Measurements from ENCODE around the gene MS4A6E.
"Not testable (repeated sequence)": the region's sequence is repeated elsewhere in the genome, so short reads cannot be mapped to it uniquely, and the experiment has no call there.

The MS4A6E gene

DNA sequence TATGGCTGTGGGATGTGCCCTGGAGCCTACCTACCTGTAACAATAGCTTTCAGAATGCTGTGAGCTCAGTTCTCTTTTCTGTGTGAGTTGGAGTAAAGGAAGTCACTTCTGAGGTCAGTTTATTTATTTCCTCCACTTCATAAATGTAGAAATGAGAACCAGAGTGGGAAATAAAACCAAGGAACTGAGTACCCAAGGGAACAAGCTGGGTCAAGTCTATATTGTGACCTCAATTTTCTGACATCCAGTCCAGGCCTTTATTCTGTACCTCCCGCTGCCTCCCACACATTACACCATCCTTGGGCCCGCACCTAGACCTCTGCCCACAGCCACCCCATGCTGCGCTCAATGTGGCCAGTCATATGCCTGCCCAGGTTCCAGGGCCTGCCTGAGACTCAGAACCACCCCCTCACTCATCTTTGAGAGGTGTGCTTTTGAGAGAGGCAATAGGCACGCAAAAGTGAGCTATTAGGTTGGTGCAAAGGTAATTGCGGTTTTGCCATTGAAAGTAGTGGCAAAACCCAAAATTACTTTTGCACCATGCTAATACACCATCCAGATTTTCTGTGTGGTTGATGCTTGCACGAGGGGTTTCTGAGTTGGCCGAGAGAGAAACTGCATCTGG lies 9.8 kb downstream of the MS4A6E start:
- no peak for DNase-seq (ENCODE audit: low read depth in 2 of 2, low spot score in 1 of 2)

DNA sequence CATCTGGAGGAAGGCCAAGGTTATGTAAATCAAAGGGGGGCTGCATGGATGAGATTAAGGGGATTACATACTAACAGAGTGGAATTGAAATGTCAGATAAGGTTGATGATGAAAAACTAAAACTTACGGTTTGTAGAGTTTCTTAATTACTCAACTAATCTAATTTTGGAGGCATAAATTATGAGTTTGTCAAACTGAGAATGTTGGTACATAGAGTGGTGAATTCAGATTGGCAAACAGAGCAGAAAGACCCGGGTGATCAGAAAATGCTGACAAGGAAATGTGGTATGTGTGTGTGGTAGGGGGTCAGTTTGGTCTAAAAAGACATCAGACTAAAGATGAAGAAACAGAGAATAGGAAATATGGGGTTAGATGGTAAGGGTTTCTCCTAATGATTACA lies 11.0 kb downstream of the MS4A6E start:
- no peak for DNase-seq (ENCODE audit: low read depth in 2 of 2, low spot score in 1 of 2)

DNA sequence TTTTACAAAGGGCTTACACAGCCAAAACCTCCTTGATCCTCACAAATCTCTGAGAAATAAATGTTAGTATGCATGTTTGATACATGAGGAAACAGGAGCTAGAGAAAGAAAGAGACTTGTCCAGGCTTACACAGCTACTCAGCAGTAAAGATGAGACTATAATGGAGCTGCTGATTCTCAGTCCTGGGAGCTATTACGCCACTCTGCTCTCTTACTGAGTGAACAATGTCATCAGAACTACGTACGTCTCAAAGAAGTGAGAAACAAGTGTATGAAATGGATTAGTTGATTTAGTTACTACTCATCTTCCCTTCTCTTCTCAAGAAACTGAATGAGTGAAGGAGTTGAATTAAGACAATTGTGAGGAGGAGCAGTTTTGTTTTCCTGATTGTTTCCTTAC lies 12.3 kb downstream of the MS4A6E start:
- DNase-seq (ENCODE audit: low read depth in 2 of 2, low spot score in 1 of 2), result no peak

DNA sequence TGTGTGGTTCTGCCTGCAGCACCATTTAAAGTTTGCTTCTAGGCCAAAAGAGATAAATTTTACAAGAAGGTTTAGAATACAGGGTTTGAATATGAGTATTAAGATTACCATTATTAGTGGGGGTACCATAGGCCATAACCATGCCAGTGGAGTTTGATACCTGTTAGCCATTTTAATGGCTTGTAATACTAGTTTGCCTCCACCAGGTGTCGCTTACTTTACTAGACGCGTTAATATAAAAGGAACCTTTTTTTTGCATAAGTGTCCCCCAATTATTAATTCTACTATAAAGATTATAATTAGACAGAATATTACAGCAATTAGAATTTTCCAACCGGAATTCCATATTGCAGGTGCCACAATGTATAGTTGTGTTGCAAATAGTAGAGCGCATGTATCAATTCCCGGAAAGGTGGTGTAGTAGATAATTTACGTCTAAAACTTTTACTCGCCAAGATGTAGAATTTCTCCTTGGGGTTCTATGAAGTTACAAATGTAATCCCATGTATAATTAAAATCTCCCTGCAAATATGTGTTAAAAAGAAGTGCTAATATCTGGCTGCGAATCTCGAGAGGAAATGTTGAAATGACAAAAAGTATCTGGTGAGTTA lies 16.1 kb downstream of the MS4A6E start:
- DNase-seq (ENCODE audit: low read depth in 2 of 2, low spot score in 1 of 2), result no peak

DNA sequence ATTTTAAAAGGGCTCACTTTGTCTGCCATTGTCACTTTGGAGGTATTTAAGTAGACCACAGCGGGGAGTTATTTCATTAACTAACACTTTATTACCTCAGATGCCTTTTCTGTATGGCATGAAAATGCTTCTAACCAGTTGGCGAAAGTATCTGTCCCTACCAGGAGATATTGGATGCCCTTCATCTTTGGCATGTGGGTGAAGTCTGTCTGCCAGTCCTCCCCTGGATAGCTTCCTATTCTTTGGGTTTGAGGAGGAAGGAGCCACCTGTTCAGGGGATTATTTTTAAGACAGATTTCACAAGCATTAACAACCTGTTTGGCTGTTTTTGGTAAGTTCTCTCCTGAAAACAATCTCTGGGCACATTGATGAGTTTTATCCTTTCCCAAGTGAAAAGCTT lies 17.1 kb downstream of the MS4A6E start:
- DNase-seq (ENCODE audit: low read depth in 2 of 2, low spot score in 1 of 2), result no peak

DNA sequence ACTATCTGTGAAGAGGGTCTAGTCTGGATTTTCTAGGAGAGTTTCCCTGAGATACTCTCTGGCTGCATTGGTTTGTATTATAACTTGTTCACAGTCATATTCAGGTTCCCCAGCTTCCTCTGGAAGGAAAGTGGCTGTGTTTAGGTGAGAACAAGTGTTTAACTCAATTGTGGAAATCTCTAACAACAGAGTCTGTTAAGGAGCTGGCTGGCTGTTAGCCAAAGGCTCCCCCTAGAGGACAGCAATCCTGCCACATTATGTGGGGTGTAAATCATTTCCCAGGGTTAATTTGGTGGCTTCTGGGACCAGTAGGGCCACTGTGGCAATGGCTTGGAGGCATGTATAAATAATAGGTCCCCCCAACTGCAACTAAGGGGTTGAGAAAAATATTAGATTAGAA lies 18.4 kb downstream of the MS4A6E start:
- no peak for DNase-seq (ENCODE audit: low read depth in 2 of 2, low spot score in 1 of 2)

DNA sequence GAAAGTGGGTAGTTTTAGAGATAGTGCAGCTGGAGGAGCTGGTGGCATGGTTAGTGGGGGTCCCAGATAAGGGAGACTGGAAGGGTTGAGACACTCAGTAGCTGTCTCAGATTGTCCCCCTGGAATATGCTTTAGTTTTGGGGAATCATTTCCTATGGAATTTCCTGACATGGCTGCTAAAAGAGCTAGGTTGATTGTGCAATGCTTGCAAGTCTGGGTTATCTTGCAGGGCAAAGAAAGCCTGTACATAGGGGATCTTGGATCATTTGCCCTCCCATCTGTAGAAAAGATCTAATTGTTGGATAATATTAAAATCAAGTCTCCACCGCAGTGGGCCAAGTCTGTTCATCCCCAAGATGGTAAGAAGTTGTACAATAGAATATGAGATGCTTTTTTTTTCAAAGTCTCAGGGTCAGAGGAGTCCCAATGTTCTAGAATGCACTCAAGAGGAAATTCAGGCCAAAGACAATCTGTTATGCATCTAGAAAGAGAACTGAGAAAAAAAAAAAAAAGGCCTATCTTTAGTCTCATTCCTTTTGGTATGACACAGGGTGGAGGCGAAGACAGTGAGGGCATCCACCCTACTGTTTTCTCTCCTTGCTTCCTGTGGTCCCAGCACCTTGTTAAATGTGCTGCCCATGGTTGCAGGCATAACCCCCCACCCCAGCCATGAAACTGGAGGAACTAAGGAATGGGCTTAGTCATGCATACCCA lies 20.2 kb downstream of the MS4A6E start:
- no peak for DNase-seq (ENCODE audit: low read depth in 2 of 2, low spot score in 1 of 2)

DNA sequence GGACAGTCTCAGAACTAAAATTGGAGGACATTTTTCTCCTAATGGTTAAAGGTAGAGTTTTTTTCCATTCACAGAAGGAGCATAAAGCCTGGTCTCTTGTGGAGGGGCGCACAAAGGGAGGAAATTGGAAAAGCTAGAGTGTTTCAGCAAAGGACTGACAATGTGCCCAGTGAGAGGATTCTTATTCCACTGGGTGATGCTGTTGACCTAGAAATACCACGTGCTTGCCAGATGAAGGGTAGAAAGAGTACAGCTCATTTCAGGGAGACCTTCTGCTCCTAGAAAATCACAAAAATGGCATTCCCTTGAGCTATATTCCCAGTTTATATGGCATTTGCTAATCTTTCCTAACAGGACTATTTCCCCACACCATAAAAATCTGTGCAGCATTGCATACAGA lies 21.1 kb downstream of the MS4A6E start:
- no peak for DNase-seq (ENCODE audit: low read depth in 2 of 2, low spot score in 1 of 2)

DNA sequence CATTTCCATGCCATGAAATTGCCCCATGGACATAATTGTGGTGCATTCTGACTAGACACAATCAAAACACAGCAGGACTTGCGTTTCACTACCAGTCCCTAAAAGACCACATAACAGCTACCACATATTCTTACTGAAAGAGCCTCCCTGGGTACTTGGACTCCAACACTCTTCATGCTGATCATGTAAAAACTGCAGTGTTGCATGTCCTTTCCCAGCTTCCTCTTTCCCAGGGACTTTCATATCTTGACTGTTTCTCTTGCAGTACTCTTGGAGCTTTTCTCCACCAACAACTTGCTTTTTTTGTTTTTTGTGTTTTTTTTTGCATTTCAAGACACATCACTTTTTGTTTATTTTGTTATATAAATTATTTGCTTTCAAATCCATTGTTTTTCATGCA lies 22.9 kb downstream of the MS4A6E start:
- DNase-seq (ENCODE audit: low read depth in 2 of 2, low spot score in 1 of 2), result no peak

DNA sequence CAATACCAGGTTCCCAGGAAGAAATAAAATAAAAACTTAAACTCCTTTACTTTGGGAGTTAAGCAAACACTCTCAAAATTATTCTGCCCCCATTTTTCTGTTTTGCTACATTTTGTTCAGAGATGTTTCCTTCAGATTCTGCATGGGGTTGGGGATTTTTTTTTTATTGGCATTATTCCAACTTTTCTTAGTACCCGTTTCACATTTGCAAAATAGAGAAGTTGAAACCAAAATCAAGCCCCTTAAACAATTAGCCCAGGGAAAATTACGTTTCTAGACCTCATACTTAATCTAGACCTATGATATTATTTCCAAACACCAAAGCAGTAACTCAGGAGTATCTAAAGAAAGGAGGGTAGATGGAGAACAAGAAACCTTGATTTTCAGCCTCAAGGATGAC lies 30.7 kb downstream of the MS4A6E start:
- DNase-seq (ENCODE audit: low read depth in 2 of 2, low spot score in 1 of 2), result no peak

DNA sequence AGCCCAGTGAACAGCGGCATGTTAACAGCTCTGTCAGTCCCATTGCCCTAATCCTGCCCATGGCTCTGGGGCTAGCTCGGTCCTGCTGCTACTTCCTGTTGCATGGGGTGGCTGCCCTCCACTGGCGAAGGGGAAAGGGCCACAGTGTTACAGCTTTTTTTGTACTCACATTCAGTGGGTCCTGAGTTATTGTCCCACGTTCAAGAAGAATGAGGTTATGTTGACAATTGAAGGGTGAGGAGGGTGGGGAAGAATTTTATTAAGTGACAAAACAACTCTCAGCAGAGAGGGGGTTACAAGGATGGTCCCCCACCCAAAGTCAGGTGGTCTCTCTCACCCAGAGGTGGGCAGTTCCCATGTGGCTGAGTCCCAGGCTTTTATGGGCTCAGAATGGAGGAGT lies 33.6 kb downstream of the MS4A6E start:
- no peak for DNase-seq (ENCODE audit: low read depth in 2 of 2, low spot score in 1 of 2)

DNA sequence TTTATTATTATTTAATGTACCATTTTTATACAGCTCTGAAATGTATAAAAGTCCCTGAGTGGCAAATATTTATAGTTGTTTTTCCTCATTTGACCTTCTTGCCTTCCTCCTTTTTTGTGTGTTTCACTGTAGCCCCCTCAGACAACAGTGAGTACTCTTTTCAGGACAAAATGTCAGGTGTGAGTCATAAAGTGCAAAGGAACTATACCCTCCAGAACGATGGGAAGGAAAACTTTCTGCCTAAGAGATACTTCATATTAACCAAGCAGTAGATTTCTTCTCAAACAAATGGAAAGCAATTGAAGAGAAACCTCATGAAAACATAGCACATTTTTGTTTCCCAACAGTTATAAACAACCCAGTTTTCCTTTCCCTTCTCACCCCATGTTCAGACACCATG lies 35.2 kb downstream of the MS4A6E start:
- no peak for DNase-seq (ENCODE audit: low read depth in 2 of 2, low spot score in 1 of 2)

DNA sequence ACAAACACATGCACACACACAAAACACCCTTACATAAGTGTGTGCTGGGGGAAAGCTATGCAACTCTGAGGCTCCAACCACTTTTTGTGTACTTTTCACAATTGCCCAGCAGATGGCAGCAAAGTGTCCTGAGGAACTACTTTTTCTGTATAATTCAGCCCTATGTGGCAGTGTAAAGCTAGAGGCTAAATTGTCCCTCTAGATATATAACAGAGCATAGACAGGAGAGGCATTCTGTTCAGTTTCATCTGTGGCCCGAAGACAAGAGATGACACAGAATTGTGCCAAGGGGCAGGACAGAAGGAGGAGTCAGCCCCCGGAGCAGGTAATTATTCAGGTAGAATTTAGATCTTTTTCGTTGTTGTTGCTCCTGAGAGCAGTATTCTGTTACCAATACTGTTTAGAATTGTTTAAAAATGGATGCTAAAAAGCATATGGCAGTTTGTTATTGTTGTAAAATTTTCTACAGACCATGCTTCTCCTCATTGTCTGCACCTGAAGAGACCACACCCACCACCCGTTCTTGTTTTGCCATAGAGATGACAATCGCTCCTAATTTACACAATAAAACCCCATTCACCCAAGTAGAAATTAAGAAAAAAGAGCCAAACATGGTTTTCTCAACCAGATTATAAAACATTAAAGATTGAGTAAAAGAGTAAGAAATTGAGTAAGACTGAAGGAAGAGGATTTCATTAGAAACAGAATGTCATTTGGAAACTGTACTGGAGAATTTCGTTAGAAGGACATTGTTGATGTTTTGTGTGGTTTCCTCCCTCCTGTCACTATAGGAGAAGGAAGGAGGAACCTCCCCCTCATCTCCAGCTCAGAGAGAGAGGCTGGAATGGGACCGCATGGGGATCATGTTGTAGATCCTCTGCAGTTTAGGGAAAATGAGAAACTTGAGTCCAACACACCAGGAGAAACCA lies 36.8 kb downstream of the MS4A6E start:
- DNase-seq (ENCODE audit: low read depth in 2 of 2, low spot score in 1 of 2), result peak in 1 of 2 donors; percentile 17

DNA sequence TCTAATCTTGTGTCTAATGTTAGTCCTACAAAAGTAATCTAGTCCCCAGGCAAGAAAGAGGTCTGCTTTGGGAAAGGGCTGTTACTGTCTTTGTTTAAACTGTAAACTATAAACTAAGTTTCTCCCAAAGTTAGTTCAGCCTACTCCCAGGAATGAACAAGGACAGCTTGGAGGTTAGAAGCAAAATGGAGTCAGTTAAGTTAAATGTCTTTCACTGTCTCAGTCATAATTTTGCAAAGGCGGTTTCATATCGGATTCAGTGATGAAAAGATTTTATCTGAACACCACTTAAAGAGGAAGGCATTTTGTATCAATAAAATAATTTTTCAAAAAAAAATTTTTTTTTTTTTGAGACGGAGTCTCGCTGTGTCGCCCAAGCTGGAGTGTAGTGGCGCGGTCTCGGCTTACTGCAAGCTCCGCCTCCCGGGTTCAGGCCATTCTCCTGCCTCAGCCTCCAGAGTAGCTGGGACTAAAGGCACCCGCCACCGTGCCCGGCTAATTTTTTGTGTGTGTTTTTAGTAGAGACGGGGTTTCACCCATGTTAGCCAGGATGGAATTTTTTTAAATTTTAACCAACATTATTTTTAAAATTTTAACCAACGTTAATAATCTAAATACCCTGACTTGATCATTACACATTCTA lies 39.3 kb downstream of the MS4A6E start:
- not testable (repeated sequence) for DNase-seq (ENCODE audit: low read depth in 2 of 2, low spot score in 1 of 2)

DNA sequence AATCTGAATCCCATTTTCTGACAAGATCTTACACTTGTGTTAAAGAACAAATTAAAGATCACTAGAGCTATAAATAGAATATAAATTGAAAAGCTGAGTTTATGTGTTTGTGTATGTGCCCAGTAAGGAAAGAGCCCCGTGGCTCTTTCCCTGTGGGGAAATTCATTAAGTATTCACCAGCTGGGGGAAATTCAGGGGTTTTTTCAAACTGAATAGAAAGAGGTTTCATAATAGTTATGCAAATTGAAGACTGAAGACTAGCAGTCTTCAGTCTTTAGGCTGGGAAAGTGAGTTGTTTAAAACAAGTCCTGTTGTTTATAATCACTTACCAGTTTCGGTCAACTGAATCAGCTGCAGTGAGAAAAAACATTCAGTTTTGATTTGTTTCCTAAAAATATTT lies 40.0 kb downstream of the MS4A6E start:
- no peak for DNase-seq (ENCODE audit: low read depth in 2 of 2, low spot score in 1 of 2)

DNA sequence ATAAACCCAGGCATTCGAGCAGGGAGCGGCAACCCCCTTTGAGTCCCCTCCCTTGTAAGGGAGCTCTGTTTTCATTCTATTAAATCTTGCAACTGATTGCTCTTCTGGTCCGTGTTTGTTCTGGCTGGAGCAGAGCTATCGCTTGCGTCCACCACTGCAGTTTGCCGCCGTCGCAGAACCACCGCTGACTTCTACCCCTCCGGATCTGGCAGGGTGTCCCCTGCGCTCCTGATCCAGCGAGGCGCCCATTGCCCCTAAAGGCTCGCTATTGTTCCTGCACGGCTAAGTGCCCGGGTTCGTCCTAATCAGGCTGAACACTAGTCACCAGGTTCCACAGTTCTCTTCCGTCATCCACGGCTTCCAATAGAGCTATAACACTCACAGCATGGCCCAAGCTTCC lies 40.8 kb downstream of the MS4A6E start:
- no peak for DNase-seq (ENCODE audit: low read depth in 2 of 2, low spot score in 1 of 2)

DNA sequence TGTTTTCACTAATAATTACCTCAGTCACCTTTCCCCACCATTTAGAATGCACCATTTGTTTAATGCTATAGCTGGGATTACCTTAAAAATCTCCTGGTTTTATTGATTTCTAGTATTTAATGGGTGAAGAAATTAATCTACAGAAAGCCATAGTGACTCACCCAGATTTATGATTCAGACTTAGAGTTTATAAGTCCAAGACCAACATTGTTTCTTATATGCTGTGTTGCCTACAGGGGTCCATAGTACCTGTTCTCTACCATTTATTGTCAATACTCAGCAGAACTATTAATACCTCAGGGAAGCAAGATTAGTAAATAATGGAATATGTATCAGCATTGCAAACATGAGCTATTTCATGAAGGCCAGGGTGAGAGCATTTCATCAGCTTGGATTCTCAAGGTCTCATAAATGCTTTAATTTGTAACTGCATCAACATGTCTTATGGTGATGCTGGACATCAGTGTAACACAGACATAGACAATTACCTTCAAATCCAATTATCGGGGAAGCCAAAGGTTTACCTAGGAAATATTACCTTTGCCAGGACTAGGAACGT lies 43.3 kb downstream of the MS4A6E start:
- DNase-seq (ENCODE audit: low read depth in 2 of 2, low spot score in 1 of 2), result no peak

DNA sequence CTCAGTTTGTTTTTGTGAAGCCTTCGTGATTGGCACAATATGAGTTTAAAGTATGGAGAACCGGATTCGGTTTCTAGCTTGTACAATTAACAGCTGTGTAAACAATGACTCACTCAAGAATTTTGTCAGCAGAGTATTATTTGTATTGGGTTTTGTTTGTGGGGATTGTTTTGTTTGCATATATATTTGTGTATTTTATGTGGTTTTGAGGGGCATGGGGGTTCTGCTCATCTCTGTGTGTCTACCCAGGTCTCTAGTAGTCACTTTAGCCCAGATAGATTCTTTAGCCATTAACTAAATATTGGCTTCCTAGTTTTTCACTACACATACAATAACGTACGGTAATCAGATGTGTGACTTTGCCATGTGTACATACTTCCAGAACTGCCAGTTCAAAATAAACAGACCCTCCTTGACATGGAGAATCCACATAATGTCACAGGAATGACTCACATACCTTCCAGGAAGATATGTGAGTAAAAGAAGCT lies 43.8 kb downstream of the MS4A6E start:
- DNase-seq (ENCODE audit: low read depth in 2 of 2, low spot score in 1 of 2), result no peak

DNA sequence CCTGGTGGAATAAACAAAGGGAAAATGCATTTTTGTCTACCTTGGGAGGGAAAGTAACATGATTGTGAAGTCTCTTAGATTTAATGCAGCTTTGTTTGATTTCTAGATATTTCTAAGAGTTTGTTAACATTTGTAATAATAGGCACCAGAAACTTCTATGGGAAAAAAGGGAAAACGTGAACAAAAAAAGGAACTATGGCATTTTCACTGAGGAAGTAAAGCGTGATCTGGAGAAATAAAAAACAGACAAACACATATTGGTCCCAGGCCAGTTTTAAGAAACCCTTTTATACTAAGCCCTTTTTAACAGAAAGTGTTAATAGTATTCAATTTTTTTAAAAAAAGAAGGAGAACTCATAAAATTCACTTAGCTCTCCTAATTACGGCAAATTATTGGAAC lies 44.3 kb downstream of the MS4A6E start:
- no peak for DNase-seq (ENCODE audit: low read depth in 2 of 2, low spot score in 1 of 2)

DNA sequence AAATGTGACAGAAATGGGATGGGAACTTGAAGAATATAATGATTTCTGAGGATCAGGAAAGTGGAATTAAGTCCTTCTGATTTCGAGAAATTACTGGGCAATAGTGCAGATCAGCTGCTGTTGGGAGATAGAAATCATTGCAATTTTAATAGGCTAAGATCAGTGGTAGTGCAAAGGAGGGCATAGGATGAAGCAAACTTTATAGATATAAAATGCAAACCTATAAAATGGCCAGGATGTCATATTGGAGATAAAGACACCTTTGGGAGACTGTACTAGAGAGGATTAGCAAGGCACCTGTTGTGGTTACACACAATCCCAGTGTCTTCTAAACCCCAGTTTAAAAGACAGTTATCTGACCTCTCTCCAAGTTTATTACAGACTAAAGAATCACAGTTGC lies 44.8 kb downstream of the MS4A6E start:
- no peak for DNase-seq (ENCODE audit: low read depth in 2 of 2, low spot score in 1 of 2)

DNA sequence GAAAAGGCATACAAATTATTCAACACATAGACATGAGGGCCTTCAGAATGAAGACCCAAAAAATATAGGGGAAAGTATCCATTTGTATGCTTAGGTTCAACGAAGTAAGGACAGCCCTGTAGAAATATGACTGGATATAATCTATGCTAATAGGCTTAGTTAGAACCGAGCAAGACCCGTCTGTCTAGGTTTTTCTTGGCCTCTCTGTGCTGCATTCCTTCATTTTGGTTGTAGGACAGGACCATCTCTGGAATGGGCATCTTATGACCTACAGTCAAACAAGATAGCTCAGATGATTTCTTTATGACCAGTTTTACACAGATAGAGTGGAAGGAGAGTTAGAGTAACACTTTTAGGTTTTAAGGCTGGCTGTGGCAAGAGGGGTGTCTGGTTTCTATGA lies 45.7 kb downstream of the MS4A6E start:
- DNase-seq (ENCODE audit: low read depth in 2 of 2, low spot score in 1 of 2), result no peak

All from stimulated activated CD8-positive, alpha-beta memory T cell treated with anti-CD3 and anti-CD28 coated beads, Interleukin-4, amount 100 ng/mL, for 4 hours (primary cell).